GM21367 (cell line): ENCODE data around the gene AP3M1.
"Not testable (repeated sequence)": the region's sequence is repeated elsewhere in the genome, so short reads cannot be mapped to it uniquely, and the experiment has no call there.

Source experiments
- ATAC-seq: cut with Tn5 transposase; IDR thresholded peaks from one replicate; pipeline ENCODE4 v1.9.1; 2021; ENCODE audit not compliant: unreplicated experiment

The AP3M1 gene

GRCh38 chr10:74163319-74164068 lies 12.9 kb upstream of the AP3M1 start:
- no peak for ATAC-seq

- no peak for ATAC-seq
Measured at GRCh38 chr10:74160013-74160412, 9.4 kb upstream of the AP3M1 start.

DNA sequence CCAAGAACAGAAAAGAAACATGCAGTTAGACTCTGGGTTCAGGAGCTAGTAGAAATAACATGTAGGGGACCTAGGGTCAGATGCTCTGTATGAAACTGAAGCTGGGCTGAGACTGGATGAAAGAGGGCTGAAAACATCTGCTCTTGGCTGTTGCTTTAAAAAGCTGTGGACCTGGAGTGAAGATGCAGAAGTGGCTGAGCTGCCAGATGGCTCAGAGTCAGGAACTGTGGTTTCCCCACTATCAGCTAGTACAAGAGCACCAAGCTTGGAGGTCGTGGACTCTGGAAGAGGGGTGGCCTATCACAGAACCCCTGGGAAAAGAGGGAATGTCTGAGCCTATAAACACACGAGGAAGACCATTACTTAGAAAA lies 6.3 kb upstream of the AP3M1 start:
- ATAC-seq: no peak

DNA sequence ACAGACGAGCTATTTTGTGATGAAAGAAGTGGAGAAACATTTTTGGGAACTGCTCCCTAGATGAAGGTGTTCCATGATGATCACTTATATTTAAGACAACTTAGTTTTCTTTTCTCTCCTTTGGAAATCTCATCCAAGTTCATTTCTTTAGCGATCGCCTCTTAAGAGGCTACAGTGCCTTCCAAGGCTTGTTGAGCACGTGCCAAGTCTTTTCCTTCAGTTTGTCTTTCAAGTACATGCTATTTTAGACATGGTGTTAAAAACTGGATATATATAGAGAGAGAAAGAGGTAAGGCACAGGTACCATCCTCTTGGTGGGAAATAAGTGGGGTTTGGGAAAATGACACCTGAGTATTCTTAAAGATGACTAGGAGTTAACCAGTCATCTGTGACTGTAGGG lies 3.0 kb upstream of the AP3M1 start:
- no peak for ATAC-seq

DNA sequence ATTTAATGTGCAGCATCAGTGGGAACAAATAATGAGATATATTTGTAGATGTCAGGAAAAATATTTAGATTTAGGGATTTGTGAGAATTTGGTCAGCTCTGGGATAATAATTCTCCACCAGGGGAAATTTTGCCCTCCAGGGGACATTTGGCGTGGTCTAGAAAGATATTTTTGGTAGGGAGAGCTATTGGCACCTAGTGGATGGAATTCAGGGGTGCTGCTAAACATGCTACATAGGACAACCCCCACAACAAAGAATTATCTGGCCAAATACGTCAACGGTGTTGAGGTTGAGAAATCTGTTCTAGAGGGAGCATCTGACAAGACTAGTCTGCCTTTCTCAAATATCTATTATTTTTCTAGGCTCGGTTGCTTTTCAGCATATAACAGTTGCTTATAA lies 2.5 kb upstream of the AP3M1 start:
- ATAC-seq: no peak

GRCh38 chr10:74151879-74152722 lies 1.5 kb upstream of the AP3M1 start:
- no peak for ATAC-seq

DNA sequence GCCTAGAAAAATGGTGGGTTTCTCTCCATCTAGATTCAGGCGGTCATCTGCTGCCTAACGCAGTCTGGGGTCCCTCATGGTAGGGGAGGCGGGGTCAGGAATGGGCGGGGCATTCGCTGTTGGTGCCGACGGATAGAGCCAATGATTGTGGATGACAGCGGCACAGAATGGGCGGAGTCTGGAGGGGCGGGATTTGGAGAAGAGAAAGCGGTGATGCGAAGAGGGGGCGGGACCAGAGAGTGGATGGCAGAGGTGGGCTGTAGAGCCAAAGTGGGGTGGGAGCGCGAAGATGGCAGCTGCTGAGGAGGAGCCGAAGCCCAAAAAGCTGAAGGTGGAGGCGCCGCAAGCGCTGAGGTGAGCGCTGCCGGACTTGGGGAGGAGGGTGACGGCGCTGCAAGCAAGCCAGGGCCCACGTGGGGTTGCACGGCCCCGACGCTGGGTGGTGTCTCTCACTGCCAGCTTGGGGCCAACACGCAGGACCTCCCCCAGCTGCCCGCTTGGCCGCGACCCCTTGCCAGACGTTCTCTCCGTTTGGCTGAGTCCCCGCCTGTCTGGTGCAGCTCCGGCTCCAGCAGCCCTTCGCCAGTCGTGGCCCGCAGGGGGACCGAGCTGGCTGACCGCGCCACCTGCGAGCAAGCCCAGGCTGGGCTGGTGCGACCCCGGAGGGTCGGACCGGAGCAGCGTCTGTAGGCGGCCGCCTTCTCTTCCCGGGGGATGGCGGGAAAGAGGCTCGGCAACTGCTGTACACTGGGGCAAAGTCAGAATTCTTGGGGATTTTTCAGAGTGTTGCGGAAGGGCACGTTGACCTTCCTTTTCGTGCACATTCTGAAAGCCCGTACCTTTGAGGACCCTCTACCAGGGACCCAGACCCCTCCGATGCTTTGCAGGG lies 606 bp upstream of the AP3M1 start, which contains the start of gene ADK:
ADK (plus strand) TSS at position 232 of the 889 bp plus-strand sequence; CDS start at position 290, 58 bp downstream.
- peak; percentile 78 for ATAC-seq

DNA sequence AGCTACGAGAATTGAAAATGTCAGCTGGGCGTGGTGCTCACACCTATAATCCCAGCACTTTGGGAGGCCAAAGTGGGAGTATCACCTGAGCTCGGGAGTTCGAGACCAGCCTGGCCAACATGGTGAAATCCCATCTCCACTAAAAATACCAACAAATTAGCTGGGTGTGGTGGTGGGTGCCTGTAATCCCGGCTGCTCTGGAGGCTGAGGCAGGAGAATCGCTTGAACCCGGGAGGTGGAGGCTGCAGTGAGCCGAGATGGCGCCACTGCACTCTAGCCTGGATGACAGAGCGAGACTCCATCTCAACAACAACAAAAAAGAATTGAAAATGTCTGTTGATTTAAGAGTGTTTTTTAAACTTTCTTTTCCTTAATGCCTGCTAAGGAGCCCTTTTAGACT lies 3.6 kb downstream of the AP3M1 start:
- not testable (repeated sequence) for ATAC-seq

GRCh38 chr10:74145133-74145532 lies 5.5 kb downstream of the AP3M1 start:
- ATAC-seq: no peak

DNA sequence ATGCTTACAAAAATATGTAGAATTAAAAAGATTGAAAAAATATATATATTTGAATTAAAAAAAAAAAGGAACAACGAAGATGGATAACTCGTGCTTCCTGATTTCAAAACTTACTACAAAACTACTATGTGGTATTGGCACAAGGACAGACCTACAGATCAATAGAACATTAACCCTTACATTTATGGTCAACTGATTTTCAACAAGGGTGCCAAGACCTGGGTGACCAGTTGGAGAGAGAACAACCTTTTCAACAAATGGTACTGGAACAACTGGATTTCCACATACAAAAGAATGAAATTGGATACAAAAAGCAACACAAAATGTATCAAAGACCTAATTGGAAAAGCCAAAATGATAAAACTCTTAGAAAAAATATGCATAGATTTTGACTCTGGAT lies 10.1 kb downstream of the AP3M1 start:
- ATAC-seq: no peak

- ATAC-seq: no peak
Measured at GRCh38 chr10:74139981-74140380, 10.6 kb downstream of the AP3M1 start.

DNA sequence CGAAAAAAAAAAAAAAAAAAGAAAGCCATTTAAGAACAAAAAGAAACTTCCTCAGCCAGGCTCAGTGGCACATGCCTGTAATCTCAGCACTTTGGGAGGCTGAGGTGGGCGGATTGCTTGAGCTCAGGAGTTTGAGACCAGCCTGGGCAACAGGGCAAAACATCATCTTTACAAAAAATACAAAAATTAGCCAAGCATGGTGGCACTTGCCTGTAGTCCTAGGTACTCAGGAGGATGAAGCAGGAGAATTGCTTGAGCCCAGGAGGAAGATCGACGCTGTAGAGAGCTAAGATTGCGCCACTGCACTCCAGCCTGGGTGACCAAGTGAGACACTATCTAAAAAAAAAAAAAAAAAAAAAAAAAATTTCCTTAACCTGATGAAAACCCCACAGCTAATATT lies 12.0 kb downstream of the AP3M1 start:
- ATAC-seq: not testable (repeated sequence)

DNA sequence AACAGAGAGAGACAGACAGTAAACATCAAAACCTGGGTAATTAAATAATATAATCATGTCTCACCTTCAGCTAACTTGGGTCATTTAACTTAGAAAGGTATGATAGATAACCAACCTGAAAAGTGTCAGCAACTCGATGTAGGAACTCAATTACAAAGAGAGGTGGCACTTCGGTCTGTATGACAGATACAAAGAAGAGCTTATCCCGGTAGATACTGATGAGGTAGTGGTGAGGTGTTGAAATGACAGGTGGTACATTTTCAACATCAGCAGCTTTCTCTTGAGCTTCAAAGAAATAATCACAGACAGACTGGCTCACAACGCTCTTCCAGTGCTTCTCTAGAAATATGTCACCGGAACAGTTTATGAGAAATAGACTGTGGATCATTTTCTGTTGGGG lies 12.6 kb downstream of the AP3M1 start:
- no peak for ATAC-seq

GRCh38 chr10:74135452-74135851 lies 15.2 kb downstream of the AP3M1 start:
- no peak for ATAC-seq

DNA sequence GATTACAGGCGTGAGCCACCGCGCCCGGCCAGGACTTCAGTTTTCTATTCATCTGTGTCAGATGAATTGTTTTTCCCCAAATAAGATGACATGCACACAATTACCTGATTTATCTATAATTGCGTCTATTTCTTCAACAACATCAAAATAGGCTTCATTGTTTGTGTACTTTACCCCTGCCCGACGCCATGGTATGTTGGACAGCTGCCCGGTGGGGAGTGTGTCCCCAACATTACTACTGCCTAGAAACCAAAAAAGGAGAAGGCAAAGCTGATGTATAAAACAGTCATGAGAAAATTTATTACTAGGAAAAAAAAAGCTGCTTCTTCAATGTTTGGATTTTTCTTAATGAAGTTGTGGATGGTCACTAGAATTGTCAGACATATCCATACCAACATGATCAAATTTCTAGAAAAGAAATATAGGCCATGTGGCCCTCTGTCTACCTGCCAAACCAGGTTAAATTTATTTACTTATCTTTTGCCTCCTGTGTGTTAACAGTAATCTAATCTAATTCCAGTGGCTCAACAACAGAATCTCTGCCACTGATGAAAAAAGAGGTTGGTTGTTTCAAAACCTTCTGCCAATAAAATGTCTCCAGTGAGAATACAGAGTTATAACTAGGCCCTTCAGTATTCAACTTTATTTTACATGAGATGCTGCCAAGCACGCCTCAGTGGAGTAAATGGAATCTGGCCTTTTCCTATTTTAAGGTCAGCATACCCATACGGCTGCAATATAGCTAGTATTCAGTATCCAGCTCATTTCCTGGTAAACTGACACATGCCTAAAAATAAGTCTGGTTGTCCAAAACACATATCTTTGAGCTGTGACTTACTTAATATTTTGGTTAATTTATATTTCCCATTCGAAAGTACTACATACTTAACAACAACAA lies 16.5 kb downstream of the AP3M1 start:
- no peak for ATAC-seq

GRCh38 chr10:74123081-74123480 lies 27.5 kb downstream of the AP3M1 start:
- no peak for ATAC-seq

- no peak for ATAC-seq
Measured at GRCh38 chr10:74122060-74122459, 28.6 kb downstream of the AP3M1 start.

- no peak for ATAC-seq
Measured at GRCh38 chr10:74121368-74121767, 29.3 kb downstream of the AP3M1 start.

DNA sequence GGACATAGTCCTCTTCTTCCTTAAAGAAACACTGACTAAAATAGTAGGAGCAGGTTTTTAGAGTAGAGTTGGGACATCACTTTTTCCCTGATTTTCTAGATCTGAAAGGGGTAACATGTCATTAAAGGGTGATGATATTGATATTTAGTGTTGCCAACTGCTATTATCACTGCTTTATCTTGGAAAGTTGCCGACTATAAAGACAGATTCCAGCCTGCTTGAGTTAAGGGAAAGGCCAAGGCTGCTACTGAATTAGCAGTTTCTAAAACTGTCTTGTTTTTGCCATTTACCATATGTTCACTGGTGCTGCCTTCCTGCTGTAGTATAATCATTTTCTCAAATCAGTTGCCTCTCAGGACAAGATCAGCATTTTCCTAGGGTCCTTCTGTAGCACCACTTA lies 29.7 kb downstream of the AP3M1 start:
- no peak for ATAC-seq

DNA sequence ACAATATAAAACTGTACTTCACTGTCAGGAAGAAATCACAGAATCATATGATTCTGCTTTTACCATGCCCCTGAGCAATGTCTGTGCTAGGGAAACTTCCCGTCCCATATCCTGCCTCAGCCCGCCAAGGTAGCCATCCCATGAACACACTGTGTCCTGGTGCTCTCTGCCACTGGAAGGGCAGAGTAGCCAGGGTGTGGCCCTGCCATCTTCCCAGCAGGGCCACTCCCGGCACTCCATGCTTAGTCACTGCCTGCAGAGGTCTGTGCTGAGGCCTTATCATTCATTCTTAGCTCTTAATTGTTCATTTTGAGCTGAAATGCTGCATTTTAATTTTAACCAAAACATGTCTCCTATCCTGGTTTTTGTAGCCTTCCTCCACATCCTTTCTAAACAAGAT lies 31.8 kb downstream of the AP3M1 start:
- ATAC-seq: no peak
